ENCODE data around the gene DUSP16. TPM values are rescaled to one million over a fixed set of nuclear protein-coding genes. Genes with fewer than 3 reads are reported as not detected.
A peak's percentile ranks its signal among the peaks of the same experiment; 100 is the strongest.
"Not testable (repeated sequence)": the region's sequence is repeated elsewhere in the genome, so short reads cannot be mapped to it uniquely, and the experiment has no call there.

Gene DUSP16
- total RNA-seq, 1 donor from 2014 or later, result 46.2 TPM

DNA sequence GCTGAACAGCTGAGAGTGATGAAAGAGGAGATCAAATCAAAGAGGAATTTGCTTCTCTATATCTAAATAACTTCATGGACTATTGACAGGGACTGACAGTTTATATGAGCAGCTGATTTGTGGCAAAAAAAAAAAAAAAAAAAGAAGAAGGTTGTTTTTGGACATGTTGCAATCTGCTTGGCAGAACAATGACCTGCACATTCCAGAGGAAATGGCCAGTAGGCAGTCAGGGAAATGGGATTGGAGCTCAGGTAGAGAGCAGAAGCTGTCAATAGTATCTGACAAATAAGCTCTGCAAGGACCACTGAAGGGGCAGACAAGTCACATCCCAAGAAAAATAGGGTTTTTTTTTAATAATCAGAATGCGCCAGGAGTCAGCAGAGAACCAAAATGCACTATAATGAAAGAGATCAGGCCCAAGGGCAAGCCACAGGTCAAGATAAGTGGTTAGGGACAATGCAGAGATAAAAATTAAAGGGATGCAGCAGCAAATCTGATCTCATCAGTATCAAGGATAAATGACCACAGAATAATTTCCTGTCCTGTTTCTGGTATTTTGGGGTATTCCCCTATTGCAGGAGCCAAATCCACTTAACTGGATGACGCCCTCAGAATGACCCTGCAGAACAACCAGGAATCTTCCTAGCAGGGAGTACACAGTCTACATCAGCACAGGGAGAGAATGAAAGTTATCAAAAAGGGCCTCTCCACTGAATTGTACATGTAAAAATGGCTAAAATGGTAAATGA, 22.6 kb upstream of the DUSP16 start:
- ATAC-seq, result peak; percentile 86
- DNase-seq (ENCODE audit: low spot score), result no peak

DNA sequence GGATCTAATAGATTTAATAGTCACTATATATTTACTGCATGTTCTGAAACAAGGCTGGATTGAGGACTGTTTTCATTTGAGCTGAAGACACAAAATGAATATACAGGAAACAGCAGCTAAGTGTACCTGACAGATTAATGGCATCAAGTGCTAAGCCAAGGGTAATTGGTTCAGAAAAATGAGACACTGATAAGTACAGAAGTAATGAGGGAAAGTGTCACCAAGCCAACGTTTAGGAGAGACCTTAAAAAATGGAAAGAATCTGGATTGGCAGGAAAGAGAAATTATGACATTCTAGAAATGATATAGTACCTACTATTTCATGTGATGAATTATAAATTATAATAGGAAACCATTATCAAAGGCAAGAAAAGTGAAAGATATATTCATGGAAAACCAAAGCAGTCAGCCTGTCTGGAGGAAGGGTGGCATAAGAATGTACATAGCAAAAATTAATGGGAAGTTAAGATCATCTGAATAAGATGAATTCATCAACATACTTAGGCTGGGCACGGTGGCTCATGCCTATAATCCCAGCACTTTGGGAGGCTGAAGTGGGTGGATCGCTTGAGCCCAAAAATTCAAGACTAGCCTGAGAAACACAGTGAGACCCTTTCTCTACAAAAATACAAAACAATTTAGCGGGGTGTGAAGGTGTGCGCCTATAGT, 21.0 kb upstream of the DUSP16 start:
- no peak for ATAC-seq
- no peak for DNase-seq (ENCODE audit: low spot score)

GRCh38 chr12:12582895-12583303, 20.2 kb upstream of the DUSP16 start:
- ATAC-seq, result no peak
- no peak for DNase-seq (ENCODE audit: low spot score)

DNA sequence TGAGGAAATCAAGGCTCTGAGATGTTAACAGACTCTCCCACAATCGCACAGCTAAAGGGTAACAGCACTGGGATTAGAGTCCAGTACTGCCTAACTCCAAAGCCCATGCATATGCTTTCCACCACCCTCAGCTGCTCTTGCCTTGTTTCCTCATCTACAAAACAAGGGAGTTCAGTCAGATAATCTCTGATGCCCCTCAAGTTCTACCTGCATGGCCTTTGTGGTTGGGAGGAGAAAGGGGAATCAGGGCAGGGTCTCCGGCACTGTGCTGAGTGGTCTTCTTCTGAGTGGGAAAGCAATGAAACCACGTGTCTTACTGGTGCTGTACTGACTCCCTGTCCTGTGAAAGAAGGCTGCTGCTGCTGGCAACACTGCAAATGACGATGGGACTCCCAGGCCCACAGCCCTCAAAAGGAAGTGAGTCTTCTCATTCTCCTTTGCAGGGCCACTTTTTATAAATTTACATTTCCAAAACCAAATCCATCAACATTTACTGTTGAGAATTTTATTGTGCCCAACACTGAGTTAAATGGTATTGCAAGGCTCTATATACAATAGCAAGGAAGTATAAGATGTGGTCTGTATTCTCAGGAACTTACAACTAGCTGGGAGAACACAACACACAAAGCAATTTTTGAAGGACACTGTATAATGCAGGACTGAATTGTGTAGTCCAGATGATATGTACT, 19.7 kb upstream of the DUSP16 start:
- ATAC-seq (no peak), DNase-seq (ENCODE audit: low spot score) (no peak)

DNA sequence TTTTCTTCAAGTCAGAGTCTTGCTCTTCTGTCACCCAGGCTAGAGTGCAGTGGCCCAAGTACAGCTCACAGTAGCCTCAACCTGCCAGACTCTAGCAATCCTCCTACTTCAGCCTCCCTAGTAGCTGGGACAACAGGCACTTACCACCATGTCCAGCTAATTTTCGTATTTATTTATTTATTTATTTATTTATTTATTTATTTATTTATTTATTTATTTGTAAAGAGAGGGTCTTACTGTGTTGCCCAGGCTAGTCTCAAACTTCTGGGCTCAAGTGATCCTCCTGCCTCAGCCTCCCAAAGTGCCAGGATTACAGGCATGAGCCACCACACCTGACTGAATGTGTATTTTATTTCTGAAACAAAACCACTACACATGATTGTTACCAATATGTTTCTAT, 18.1 kb upstream of the DUSP16 start:
- not testable (repeated sequence) for DNase-seq (ENCODE audit: low spot score); ATAC-seq

DNA sequence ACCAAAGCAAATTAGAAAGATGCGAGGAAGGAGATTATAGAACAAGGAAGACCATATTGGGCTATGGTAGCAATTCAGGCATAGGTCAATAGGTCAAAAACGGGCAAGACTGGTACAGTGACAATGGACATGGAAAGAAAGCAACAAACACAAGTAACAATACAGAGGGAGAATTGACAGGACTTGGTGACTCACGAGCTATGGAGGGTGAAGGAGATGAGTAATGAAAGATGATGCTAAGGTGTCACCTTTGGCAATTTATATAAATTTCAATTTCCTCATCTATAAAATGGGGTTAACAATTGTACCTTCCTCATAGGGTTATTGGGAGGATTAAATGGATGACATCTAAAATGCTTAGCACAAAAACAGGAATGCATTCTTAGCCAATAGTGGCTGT, 15.1 kb upstream of the DUSP16 start:
- DNase-seq (ENCODE audit: low spot score), result no peak
- ATAC-seq, result no peak

- DNase-seq (ENCODE audit: low spot score) (no peak), ATAC-seq (no peak)
These were observed 10.0 kb upstream of the DUSP16 start for GRCh38 chr12:12572659-12573058.

GRCh38 chr12:12565971-12566370, 3.3 kb upstream of the DUSP16 start:
- not testable (repeated sequence) for ATAC-seq; DNase-seq (ENCODE audit: low spot score)

DNA sequence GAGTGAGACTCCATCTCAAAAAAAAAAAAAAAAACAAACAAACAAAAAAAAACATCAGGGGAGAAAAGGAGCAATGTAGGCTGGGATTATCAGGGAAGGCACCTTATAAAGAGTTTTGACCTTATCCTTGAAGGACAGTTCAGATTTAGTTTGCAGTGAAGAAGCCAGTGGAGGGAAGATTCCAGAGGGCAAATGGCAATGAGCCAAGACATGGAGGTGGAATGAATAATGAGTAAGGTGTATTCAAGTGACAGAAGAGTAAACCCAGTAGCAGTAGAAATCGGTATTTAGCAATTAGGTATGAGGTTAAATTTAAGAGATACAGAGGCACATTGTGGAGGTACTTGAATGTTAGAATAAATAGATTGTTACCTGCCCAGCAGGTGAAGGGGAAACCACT, 2.2 kb upstream of the DUSP16 start:
- ATAC-seq (no peak), DNase-seq (ENCODE audit: low spot score) (no peak)

DNA sequence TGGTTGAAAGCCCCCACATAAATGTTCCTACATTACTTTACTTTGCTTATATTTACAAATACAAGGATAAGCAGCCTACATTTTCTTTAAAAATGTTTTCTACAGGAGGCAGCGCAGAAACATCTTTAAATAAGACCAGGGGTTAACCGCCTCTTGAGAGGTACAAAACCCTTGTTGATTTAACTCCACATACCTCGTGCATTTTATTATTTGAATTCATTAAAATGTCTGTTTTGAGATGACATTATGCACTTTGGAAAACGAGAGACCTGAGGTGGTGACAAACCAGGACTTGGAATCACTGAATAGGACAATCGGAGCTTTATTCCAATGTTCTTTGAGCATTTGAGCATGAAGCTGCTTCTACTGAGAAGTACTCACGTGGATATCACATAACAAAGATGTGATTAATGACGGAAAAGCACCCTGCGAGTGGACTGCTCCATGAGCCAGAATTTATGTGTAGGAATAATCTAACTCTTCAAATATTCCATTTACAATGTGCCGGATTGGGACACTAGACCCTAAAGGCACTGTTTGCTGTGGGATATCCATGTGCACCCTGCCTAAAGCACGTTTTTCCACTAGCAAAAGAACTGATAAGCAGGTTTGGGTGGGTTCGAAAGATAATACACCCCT, 746 bp upstream of the DUSP16 start:
- ATAC-seq (no peak), DNase-seq (ENCODE audit: low spot score) (no peak)

DNA sequence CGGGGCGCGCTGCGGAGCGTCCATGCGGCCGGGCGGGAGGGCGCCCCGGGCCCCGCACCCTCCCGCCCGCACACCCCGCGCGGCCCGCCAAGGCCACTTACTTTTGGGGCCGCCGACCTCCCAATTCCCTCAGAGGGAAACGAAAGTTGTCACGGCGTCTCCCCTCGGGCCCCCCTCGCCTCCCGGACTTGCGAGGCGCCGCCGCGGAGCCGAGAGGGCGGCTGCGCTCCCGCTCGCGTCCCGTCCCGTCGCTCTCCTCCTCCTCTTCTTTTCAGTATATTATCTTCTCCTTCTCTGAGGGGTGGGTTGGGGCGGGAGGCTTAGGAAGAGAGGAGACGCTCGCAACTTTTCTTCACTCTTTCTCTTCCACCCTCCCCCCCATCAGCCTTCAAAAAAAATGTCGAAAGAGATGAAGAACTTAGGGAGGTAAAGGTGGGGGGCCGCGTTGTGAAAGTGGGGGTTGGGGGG, 613 bp downstream of the DUSP16 start:
- peak; percentile 4 for ATAC-seq
- DNase-seq (ENCODE audit: low spot score), result no peak

DNA sequence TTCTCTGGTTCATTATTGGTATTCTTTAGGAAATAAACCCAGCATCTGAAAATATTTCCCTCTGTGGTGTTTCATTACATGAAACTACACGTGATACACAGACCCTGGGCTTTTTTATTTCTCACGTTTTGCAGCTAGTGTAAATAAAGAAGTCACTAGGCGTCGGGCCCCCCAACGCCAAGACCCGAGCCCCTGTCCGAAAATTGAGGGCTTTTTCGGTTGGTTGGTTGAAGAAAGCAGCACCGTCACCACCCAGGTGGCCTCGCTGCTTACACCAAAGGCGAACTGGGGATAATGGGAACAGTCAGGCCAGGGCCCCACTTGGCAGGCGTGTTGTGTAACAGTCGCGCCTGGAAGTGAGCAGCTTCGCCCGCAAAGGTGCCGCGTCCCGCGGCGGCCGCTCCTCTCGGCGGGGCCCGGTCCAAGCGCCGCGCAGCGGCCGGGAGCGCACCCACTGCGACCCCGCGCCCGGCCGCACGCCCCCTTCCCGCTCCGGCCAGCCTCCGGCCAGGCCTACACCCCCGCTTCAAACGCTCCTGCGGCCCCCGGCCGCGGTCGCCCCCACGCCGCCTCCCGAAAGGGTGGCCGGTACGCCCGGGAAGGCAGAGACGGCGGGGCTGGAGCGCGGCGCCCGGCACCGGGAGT, 1.2 kb downstream of the DUSP16 start:
- ATAC-seq, result peak; percentile 23

GRCh38 chr12:12560587-12561370, 1.9 kb downstream of the DUSP16 start:
- peak; percentile 70 for DNase-seq (ENCODE audit: low spot score)
- peak; percentile 53 for ATAC-seq

More for the DNA sequence above, 1.2 kb downstream of the DUSP16 start:
- DNase-seq (ENCODE audit: low spot score), result peak; percentile 75

GRCh38 chr12:12559719-12560296, 2.9 kb downstream of the DUSP16 start:
- DNase-seq (ENCODE audit: low spot score) (no peak), ATAC-seq (no peak)

DNA sequence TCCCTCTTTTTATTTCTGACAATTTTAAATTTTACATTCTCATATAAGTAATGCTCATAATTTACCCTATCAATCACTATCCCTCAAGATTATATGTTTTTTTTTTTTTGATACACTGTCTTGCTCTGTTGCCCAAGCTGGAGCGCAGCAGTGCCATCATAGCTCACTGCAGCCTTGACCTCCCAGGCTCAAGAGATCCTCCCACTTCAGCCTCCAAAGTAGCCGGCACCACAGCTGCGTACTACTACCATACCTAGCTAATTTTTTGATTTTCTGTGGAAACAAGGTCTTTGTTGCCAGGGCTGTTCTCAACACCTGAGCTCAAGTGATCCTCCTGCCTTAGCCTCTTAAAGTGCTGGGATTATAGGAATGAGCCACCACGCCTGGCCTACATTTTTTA, 4.4 kb downstream of the DUSP16 start:
- no peak for ATAC-seq
- DNase-seq (ENCODE audit: low spot score), result no peak

GRCh38 chr12:12557733-12558132, 4.9 kb downstream of the DUSP16 start:
- ATAC-seq (no peak), DNase-seq (ENCODE audit: low spot score) (no peak)

- no peak for DNase-seq (ENCODE audit: low spot score)
These were observed 7.0 kb downstream of the DUSP16 start for GRCh38 chr12:12555656-12556055.

GRCh38 chr12:12553208-12553785, 9.4 kb downstream of the DUSP16 start:
- DNase-seq (ENCODE audit: low spot score) (no peak), ATAC-seq (no peak)

More at GRCh38 chr12:12555656-12556055, 7.0 kb downstream of the DUSP16 start:
- no peak for ATAC-seq

DNA sequence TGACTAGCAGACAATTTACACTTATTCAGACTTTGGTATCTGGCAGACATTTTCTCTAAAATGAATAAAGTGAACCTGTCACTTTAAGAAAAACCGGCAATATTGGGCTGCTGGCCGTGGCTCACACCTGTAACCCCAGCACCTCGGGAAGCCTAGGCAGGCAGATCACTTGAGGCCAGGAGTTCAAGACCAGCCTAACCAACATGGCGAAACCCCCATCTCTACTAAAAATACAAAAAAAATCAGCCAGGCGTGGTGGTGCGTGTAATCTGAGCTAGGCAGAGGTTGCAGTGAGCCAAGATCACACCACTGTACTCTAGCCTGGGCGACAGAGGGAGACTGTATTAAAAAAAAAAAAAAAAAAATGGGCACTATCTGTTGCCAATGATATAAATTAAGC, 11.5 kb downstream of the DUSP16 start:
- ATAC-seq (no peak), DNase-seq (ENCODE audit: low spot score) (no peak)
